B cell (primary cell): Measurements from ENCODE around the gene IL3RA. TPM values are rescaled to one million over a fixed set of nuclear protein-coding genes. Genes with fewer than 3 reads are reported as not detected.
A peak's percentile ranks its signal among the peaks of the same experiment; 100 is the strongest.

Experiments
- ATAC-seq: fragments of 200-7000 bp; cut with Tn5 transposase; one replicate; pipeline ENCODE4 v1.10.0; 2021; ENCODE audit warnings: low read depth, mild to moderate bottlenecking, moderate number of reproducible peaks, moderate library complexity
- CTCF ChIA-PET: fragments of 350-600 bp; sonication (Branson Sonifier 250); formaldehyde crosslinking; loops from one replicate; lab custom pipeline; 2021; ENCODE audit warnings: antibody characterized with exemption, inconsistent platforms; lab: Charles Lee
- POLR2A ChIA-PET: fragments of 350-600 bp; sonication (Branson Sonifier 250); formaldehyde crosslinking; loops from one replicate; lab custom pipeline; 2021; ENCODE audit warnings: antibody characterized with exemption; lab: Charles Lee
- DNase-seq: peaks from one replicate; pipeline ENCODE4 v3.0.0; 2013
- H2AFZ ChIP-seq: 2 replicates; pipeline ENCODE4 v1.6.1; 2012; ENCODE audit warnings: mild to moderate bottlenecking, low read depth, low read length; ENCODE audit not compliant: insufficient read depth, poor library complexity, severe bottlenecking
- H3K27ac ChIP-seq, 2 donors: 1 replicate in 1 of 2; 2 replicates in 1 of 2; pipeline ENCODE4 v1.5.1; 2012 to 2013; ENCODE audit warnings: low read length in 2 of 2, mild to moderate bottlenecking in 2 of 2, moderate library complexity in 1 of 2
- H3K27me3 ChIP-seq, 4 experiments: fragments of 200-600 bp in 1 of 4; sonication (generic) in 1 of 4; replicated peaks in 1 of 4; 1 replicate in 2 of 4; 2 replicates in 2 of 4; pipeline versions ENCODE4 v1.6.1 to v1.7.0; 2013 to 2016; ENCODE audit warnings: low read length in 3 of 4, mild to moderate bottlenecking in 2 of 4, mixed read lengths in 1 of 4, moderate library complexity in 1 of 4; ENCODE audit not compliant: insufficient read depth in 4 of 4, control insufficient read depth in 3 of 4; ENCODE audit errors: control extremely low read depth in 1 of 4
- H3K36me3 ChIP-seq, 2 experiments: replicated peaks in 1 of 2; 1 replicate in 1 of 2; 2 replicates in 1 of 2; pipeline versions ENCODE4 v1.6.1 to v1.7.1; 2013; ENCODE audit warnings: low read length in 1 of 2; ENCODE audit not compliant: insufficient read depth in 2 of 2, control insufficient read depth in 1 of 2; ENCODE audit errors: control extremely low read depth in 1 of 2, extremely low read depth in 1 of 2
- H3K4me1 ChIP-seq, 2 donors: fragments of 200-600 bp in 1 of 2; sonication (generic) in 1 of 2; 1 replicate in 1 of 2; 2 replicates in 1 of 2; pipeline versions ENCODE4 v1.5.1 to v1.6.1; 2013 to 2017; ENCODE audit warnings: low read length in 2 of 2; ENCODE audit not compliant: control insufficient read depth in 2 of 2, insufficient read depth in 2 of 2
- H3K4me2 ChIP-seq: replicated peaks from 2 replicates; pipeline ENCODE3; 2012; ENCODE audit warnings: mild to moderate bottlenecking, low read depth, low read length; ENCODE audit not compliant: poor library complexity, severe bottlenecking
- H3K4me3 ChIP-seq, 5 experiments: fragments of 200-600 bp in 1 of 5; sonication (generic) in 1 of 5; 1 replicate in 3 of 5; 2 replicates in 2 of 5; pipeline versions ENCODE4 v1.5.1 to v1.7.0; 2011 to 2016; ENCODE audit warnings: low read length in 4 of 5, mild to moderate bottlenecking in 4 of 5, low read depth in 2 of 5, control low read depth in 1 of 5, moderate library complexity in 1 of 5; ENCODE audit not compliant: insufficient read depth in 1 of 5; ENCODE audit errors: control extremely low read depth in 1 of 5, extremely low read depth in 1 of 5
- H3K79me2 ChIP-seq: fragments of 200-600 bp; sonication (generic); one replicate; pipeline ENCODE4 v1.6.0; 2016; ENCODE audit warnings: low read length; ENCODE audit not compliant: control insufficient read depth, insufficient read depth
- H3K9ac ChIP-seq: fragments of 200-600 bp; sonication (generic); 2 replicates; pipeline ENCODE4 v1.6.1; 2017; ENCODE audit warnings: mild to moderate bottlenecking, low read length, moderate library complexity
- H3K9me3 ChIP-seq, 3 donors: one replicate each; pipeline versions ENCODE4 v1.6.1 to v1.7.1; 2013; ENCODE audit warnings: low read length in 2 of 3; ENCODE audit not compliant: control insufficient read depth in 2 of 3, insufficient read depth in 1 of 3; ENCODE audit errors: control extremely low read depth in 1 of 3
- H4K20me1 ChIP-seq: 2 replicates; pipeline ENCODE4 v1.6.0; 2012; ENCODE audit warnings: mild to moderate bottlenecking, low read length; ENCODE audit not compliant: insufficient read depth, control insufficient read depth, poor library complexity, severe bottlenecking
- H3K27ac Mint-ChIP-seq: one replicate; pipeline ENCODE4 v1.8.0; 2021; ENCODE audit warnings: mixed read lengths
- H3K27me3 Mint-ChIP-seq: one replicate; pipeline ENCODE4 v1.8.0; 2021; ENCODE audit warnings: mixed read lengths
- H3K4me1 Mint-ChIP-seq: one replicate; pipeline ENCODE4 v1.8.0; 2021; ENCODE audit warnings: mixed read lengths
- H3K4me3 Mint-ChIP-seq: one replicate; pipeline ENCODE4 v1.8.0; 2021; ENCODE audit warnings: mixed read lengths
- H3K9me3 Mint-ChIP-seq: one replicate; pipeline ENCODE4 v1.8.0; 2022; ENCODE audit warnings: mixed read lengths; ENCODE audit not compliant: insufficient read depth
- EZH2 ChIP-seq: IDR thresholded peaks from 2 replicates; pipeline ENCODE4 v1.6.1; 2012; ENCODE audit warnings: borderline replicate concordance, low read depth, mild to moderate bottlenecking, moderate library complexity, low read length; ENCODE audit not compliant: insufficient read depth, poor library complexity, severe bottlenecking
- WGBS: methylation state at CpG from one replicate; pipeline ENCODE4 v1.1.5; 2013; ENCODE audit warnings: missing lambda C conversion rate; ENCODE audit not compliant: insufficient coverage; 5-methylcytosine and 5-hydroxymethylcytosine counted together
- intact Hi-C: fragments of 100-400 bp; cut with micrococcal nuclease; formaldehyde crosslinking; loops from one replicate; pipeline ENCODE4 v1.10.0; 2022
- polyA plus RNA-seq: library from polyadenylated mRNA; depleted of rRNA; stranded (reverse); fragments of >200 nt; gene quantifications from 2 replicates; pipeline ENCODE4 v1.2.3, GENCODE V29; 2012
- total RNA-seq, 2 donors: library from RNA; stranded (reverse); fragments of 120-200 nt in 1 of 2; gene quantifications; 1 replicate in 1 of 2; 2 replicates in 1 of 2; pipeline versions ENCODE4 v1.2.3 to v1.2.4, GENCODE V29; 2013 to 2022
- TF ChIP-seq, protein P1 (sequence below): fragments of 200-600 bp; IDR thresholded peaks from one replicate; pipeline ENCODE4 v1.8.0; 2022; ENCODE audit warnings: antibody characterized with exemption, mild to moderate bottlenecking

Gene IL3RA
- total and polyA plus RNA-seq, 2 donors (not counting 1 experiment from before 2014, with no cell fraction given), result 1.6 to 31.6 TPM

GRCh38 chrX:1392376-1393068 is 55.9 kb downstream of the IL3RA start:
- Mint-ChIP-seq H3K27ac (peak overlapping the region; percentile 96), H3K4me1 (peaks cover 38% of the 10 kb centered on the region), H3K27me3 (no peaks in the 10 kb centered on the region), H3K9me3 (no peaks in the 10 kb centered on the region), H3K4me3 (peak overlapping the region; percentile 92)
- WGBS, result under 1% methylated on average over 63 of the region's 76 CpGs
- H3K4me1 ChIP-seq, result peaks cover 17 to 22% of the 10 kb centered on the region in 2 donors
- H3K9me3 ChIP-seq, result no peaks in the 10 kb centered on the region
- peak overlapping the region; percentile 96 for H3K9ac ChIP-seq
- H3K27ac ChIP-seq, result peak overlapping the region; percentile 96 to 98
- H3K4me2 ChIP-seq, result peak overlapping the region; percentile 96
- H4K20me1 ChIP-seq, result peaks cover 76% of the 10 kb centered on the region
- peak overlapping the region; percentile 34 to 100 (median 99) for H3K4me3 ChIP-seq
- H2AFZ ChIP-seq, result peak overlapping the region; percentile 91
- peaks cover 0 to 43% of the 10 kb centered on the region in 2 experiments for H3K36me3 ChIP-seq
- TF ChIP-seq EZH2, result no peak
- TF ChIP-seq, protein P1, sequence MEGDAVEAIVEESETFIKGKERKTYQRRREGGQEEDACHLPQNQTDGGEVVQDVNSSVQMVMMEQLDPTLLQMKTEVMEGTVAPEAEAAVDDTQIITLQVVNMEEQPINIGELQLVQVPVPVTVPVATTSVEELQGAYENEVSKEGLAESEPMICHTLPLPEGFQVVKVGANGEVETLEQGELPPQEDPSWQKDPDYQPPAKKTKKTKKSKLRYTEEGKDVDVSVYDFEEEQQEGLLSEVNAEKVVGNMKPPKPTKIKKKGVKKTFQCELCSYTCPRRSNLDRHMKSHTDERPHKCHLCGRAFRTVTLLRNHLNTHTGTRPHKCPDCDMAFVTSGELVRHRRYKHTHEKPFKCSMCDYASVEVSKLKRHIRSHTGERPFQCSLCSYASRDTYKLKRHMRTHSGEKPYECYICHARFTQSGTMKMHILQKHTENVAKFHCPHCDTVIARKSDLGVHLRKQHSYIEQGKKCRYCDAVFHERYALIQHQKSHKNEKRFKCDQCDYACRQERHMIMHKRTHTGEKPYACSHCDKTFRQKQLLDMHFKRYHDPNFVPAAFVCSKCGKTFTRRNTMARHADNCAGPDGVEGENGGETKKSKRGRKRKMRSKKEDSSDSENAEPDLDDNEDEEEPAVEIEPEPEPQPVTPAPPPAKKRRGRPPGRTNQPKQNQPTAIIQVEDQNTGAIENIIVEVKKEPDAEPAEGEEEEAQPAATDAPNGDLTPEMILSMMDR, result no peak
- POLR2A ChIA-PET, result no interaction called here
- H3K27me3 ChIP-seq, result no peaks in the 10 kb centered on the region
- H3K79me2 ChIP-seq, result peaks cover 80% of the 10 kb centered on the region
- intact Hi-C loops, result loop anchor here (1.0 to 10.0 kb wide), 3 partner anchors 61 to 1217 kb away; no protein-coding TSS in a partner anchor
- CTCF ChIA-PET, result no interaction called here
- DNase-seq (no peak), ATAC-seq (peak; percentile 14)
